OCI-M1 (cell line): ENCODE data around the gene CEP112.
"Not testable (repeated sequence)": the region's sequence is repeated elsewhere in the genome, so short reads cannot be mapped to it uniquely, and the experiment has no call there.

Source experiments
- DNase-seq: peaks from one replicate; lab custom pipeline; 2025; lab: John Stamatoyannopoulos, UW

The CEP112 gene

DNA sequence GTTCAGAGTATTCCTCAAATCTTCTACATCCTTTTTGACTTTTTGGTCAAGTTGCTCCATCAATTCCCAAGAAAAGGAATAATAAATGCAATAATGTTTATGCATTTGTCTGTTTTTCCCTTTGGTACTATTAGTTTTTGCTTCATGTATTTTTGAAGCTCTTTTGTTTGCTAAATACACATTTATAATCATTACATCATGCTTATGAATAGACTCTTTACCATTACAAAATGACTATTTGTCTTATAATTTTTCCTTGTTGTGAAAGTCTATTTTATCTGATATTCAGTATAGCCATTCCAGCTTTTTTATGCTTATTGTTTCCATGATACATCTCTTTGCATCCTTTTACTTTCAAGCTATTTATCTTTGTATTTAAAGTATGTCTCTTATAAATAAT is 41.2 kb downstream of the CEP112 start:
- no peak for DNase-seq

GRCh38 chr17:66149562-66149961 is 42.4 kb downstream of the CEP112 start:
- DNase-seq, result no peak

DNA sequence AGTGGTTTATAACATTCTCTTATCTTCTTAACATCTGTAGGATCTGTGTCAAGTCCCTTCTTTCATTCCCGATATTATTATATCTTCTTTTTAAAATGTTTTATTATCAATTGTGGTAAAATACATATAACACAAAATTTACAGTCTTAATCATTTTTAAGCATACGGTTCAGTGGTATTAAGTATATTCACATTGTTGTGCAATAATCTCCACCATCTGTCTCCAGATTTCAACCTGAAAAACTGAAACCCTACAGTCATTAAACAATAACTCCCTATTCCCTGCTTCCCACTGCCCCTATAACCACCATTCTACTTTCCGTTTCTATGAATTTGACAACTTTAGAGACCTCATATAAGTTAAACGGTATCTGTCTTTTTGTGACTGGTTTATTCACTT is 45.5 kb downstream of the CEP112 start:
- DNase-seq, result no peak

- DNase-seq, result no peak
Measured at GRCh38 chr17:66143657-66144282, 48.2 kb downstream of the CEP112 start.

GRCh38 chr17:66142428-66142827 is 49.5 kb downstream of the CEP112 start:
- DNase-seq, result no peak

DNA sequence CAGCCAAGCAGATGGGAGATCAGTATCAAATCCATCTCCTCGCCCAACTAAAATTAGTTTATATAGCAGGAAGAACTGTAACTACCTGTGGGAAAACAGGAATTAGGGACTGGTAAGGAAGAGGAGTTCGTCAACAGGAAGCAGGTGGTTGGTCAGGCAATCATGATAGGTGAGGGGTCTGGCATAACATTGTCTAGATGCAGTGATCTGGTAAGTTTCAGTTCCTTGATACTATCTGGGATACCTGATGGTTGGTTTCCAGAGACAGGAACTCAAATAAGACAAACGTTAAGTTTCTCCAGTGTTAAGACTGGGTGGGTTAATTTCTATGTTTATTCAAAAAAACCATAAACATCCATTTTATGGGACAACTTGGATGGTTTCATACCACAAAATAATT is 53.8 kb downstream of the CEP112 start:
- no peak for DNase-seq

DNA sequence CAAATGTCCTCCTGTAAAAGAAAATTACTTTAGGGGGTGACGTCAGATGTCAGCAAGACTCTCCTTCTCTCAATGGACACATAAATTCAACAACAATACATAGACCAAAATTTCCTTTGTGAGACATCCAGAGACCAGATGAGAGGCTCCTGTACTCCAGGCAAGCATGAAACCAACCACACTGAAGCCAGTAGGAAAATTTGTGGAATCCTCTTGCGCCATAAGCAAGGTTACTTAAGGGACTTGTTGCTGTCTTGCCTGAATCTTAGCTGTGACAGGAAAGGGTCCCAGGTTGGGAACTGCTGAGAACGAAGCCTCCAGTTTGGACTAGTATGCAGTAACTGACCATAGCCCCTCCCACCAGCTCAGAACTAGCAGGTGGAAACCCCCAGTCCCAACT is 56.0 kb downstream of the CEP112 start:
- no peak for DNase-seq

- no peak for DNase-seq
Measured at GRCh38 chr17:66135219-66135618, 56.7 kb downstream of the CEP112 start.

GRCh38 chr17:66129759-66130158 is 62.2 kb downstream of the CEP112 start:
- DNase-seq, result no peak

DNA sequence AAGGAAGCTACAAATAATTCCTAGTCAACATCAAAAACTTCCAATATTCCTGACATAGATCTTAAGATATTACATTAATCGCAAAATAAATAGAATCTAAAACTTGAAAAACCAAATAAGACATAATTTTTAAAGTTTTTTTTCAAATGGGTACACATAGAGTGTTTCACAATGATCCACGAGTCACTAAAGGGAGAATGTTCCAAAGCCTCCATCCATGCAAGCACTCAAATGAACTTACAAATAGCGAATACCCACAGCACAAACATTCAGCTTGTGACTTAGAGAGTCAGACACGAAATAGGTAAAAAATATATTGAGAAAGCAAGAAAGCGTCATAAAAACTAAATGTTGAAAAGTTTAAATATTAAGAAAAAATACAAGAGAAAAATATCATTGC is 65.7 kb downstream of the CEP112 start:
- DNase-seq, result no peak

GRCh38 chr17:66123163-66123562 is 68.8 kb downstream of the CEP112 start:
- no peak for DNase-seq

DNA sequence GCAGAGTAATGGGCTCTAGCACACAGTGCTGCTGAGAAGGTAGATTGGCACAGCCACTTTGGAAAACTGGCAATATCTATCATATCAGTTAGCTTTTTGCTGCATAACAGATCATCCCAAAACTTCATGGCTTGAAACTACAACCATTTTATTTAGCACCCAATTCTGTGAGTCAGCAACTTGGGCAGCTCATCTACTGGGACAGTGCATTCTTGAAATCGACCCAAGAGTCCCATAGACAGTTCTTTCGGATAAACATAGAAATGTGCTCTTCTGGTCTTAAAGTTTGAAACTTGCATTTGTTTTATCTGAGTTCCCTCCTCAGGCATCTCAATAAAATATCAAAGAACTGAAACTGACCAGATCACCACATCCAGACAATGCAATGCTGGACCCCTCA is 76.7 kb downstream of the CEP112 start:
- no peak for DNase-seq

GRCh38 chr17:66114609-66115008 is 77.3 kb downstream of the CEP112 start:
- DNase-seq, result no peak

- no peak for DNase-seq
Measured at GRCh38 chr17:66107731-66108130, 84.2 kb downstream of the CEP112 start.

GRCh38 chr17:66098040-66098439 is 93.9 kb downstream of the CEP112 start:
- no peak for DNase-seq

DNA sequence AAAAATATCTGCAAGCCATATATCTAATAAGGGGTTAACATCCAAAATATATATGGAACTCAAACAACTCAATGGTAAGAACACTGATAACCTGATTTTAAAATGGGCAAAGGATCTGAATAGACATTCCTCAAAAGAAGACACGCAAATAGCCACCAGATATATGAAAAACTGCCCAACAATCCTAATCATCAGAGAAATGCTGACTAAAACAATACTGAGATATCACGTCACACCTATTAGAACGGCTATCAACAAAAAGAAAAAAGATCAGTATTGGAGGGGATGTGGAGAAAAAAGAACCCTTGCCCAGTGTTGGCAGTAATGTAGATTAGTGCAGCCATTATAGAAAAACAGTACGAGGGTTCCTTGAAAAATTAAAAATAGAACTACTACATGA is 97.2 kb downstream of the CEP112 start:
- DNase-seq, result no peak

- no peak for DNase-seq
Measured at GRCh38 chr17:66091445-66092080, 100.4 kb downstream of the CEP112 start.

- DNase-seq, result no peak
Measured at GRCh38 chr17:66089764-66090163, 102.2 kb downstream of the CEP112 start.

- DNase-seq, result no peak
Measured at GRCh38 chr17:66088173-66088572, 103.8 kb downstream of the CEP112 start.

DNA sequence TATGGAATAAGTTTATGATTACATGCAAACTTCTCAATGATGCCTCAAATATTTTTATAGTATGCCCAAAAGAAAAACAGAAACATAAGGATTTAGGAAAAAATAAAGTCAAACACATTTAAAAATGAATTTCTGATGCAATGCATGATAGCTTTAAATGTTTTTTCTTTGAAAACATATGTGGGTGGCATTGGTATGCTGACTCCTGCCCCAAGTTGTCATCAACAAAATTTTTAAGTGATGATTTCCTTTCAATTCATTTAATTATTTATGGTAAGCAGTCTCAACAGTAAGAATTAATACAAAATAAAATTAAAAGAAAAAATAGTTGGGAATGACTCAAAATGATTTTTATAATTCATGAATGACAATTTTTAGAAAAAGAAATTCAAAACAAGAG is 104.9 kb downstream of the CEP112 start:
- DNase-seq, result no peak

DNA sequence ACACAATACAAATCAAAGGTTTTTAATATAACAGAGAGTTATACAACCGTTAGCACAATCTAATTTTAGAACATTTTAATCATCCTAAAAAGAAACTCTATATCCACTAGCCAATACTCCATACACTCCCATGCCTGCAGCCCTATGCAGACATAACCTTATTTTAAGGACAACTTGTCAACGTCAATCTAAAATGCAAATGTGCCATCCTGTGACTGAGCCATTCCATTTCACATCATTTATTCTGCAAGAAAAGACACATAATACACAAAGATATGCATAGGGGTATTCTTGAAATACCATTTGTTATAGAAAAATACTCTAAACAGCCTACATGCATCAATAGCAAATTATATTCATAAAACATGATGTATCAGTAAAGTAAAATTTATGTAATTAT is 106.7 kb downstream of the CEP112 start:
- no peak for DNase-seq

DNA sequence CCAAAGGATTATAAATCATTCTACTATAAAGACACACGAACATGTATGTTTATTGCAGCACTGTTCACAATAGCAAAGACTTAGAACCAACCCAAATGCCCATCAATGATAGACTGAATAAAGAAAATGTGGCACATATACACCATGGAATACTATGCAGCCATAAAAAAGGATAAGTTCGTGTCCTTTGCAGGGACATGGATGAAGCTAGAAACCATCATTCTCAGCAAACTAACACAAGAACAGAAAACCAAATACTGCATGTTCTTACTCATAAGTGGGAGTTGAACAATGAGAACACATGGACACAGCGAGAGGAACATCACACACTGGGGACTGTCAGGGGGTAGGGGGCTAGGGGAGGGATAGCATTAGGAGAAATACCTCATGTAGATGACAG is 111.3 kb downstream of the CEP112 start:
- not testable (repeated sequence) for DNase-seq

GRCh38 chr17:66076546-66077190 is 115.3 kb downstream of the CEP112 start:
- DNase-seq, result no peak

GRCh38 chr17:66073384-66073783 is 118.5 kb downstream of the CEP112 start:
- DNase-seq, result no peak
